ENCODE measurements around the gene ZNF792.
"Not testable (repeated sequence)": the region's sequence is repeated elsewhere in the genome, so short reads cannot be mapped to it uniquely, and the experiment has no call there.

Gene ZNF792

GRCh38 chr19:34963573-34964406 is at the start of gene ZNF792:
Gene ZNF792, minus strand, starts transcription at chr19:34964229. Its CDS starts 567 bp downstream, at chr19:34963662.
- DNase-seq, result peak; percentile 31

GRCh38 chr19:35013041-35013819 is 49.2 kb upstream of the ZNF792 start:
- DNase-seq, result peak; percentile 73

GRCh38 chr19:35011737-35012682 is 48.0 kb upstream of the ZNF792 start:
- DNase-seq, result no peak

GRCh38 chr19:35011091-35011689 is 47.2 kb upstream of the ZNF792 start:
- no peak for DNase-seq

GRCh38 chr19:35009424-35010415 is 45.7 kb upstream of the ZNF792 start:
- no peak for DNase-seq

GRCh38 chr19:35008891-35009341 is 44.9 kb upstream of the ZNF792 start:
- DNase-seq, result no peak

- not testable (repeated sequence) for DNase-seq
Measured at GRCh38 chr19:35007427-35007826, 43.4 kb upstream of the ZNF792 start.

GRCh38 chr19:35006999-35007365 is 43.0 kb upstream of the ZNF792 start:
- no peak for DNase-seq

- no peak for DNase-seq
Measured at GRCh38 chr19:35006342-35006998, 42.4 kb upstream of the ZNF792 start.

GRCh38 chr19:35006007-35006341 is 41.9 kb upstream of the ZNF792 start:
- not testable (repeated sequence) for DNase-seq

- DNase-seq, result no peak
Measured at GRCh38 chr19:35005256-35005977, 41.4 kb upstream of the ZNF792 start.

GRCh38 chr19:35004517-35005255 is 40.7 kb upstream of the ZNF792 start:
- no peak for DNase-seq

GRCh38 chr19:35002037-35002535 is 38.1 kb upstream of the ZNF792 start:
- no peak for DNase-seq

GRCh38 chr19:35000647-35001501 is 36.8 kb upstream of the ZNF792 start:
- peak; percentile 61 for DNase-seq

GRCh38 chr19:35000338-35000646 is 36.3 kb upstream of the ZNF792 start:
- DNase-seq, result no peak

- peak; percentile 70 for DNase-seq
Measured at GRCh38 chr19:34999498-35000337, 35.7 kb upstream of the ZNF792 start, which contains the start of gene GRAMD1A. Gene GRAMD1A, plus strand, starts transcription at chr19:35000323. Its CDS starts 156 bp downstream, at chr19:35000479.

All from activated effector memory CD4-positive, alpha-beta T cell treated with Interleukin-2 at 50 U/mL for 16 hours (primary cell).